SK-N-SH (cell line): ENCODE results near the gene ACTG2.

Experiments used
- CTCF ChIP-seq: fragments of 200-600 bp; sonication (generic); IDR thresholded peaks from 2 replicates; pipeline ENCODE4 v1.6.1; 2017; ENCODE audit warnings: antibody characterized with exemption, mild to moderate bottlenecking, moderate library complexity
- EP300 ChIP-seq, 2 experiments: IDR thresholded peaks; 2 replicates each; pipeline versions ENCODE4 v1.4.0 to v1.6.1; 2012; ENCODE audit warnings: borderline replicate concordance in 1 of 2, low read depth in 1 of 2, low read length in 1 of 2
- EZH2phosphoT487 ChIP-seq: fragments of 200-600 bp; sonication (generic); IDR thresholded peaks from 2 replicates; pipeline ENCODE4 v1.6.1; 2017; ENCODE audit warnings: low read depth, mixed run types, mild to moderate bottlenecking, antibody characterized with exemption, moderate library complexity, borderline replicate concordance
- FOSL2 ChIP-seq: IDR thresholded peaks from 2 replicates; pipeline ENCODE4 v1.4.0; 2012; ENCODE audit warnings: low read depth, mild to moderate bottlenecking, moderate library complexity, borderline replicate concordance
- GATA2 ChIP-seq: sonication (generic); formaldehyde crosslinking; IDR thresholded peaks from 2 replicates; pipeline ENCODE4 v1.5.0; 2020; ENCODE audit warnings: mild to moderate bottlenecking, missing genetic modification reagents
- IRF3 ChIP-seq: fragments of 150-350 bp; IDR thresholded peaks from 2 replicates; pipeline ENCODE4 v1.6.1; 2016; ENCODE audit warnings: mild to moderate bottlenecking, low read depth, low read length
- JUND ChIP-seq: IDR thresholded peaks from 2 replicates; pipeline ENCODE4 v1.4.0; 2012
- MEF2A ChIP-seq: IDR thresholded peaks from 2 replicates; pipeline ENCODE4 v1.4.0; 2012; ENCODE audit warnings: low read depth, borderline replicate concordance
- RCOR1 ChIP-seq: fragments of 150-350 bp; IDR thresholded peaks from 2 replicates; pipeline ENCODE4 v1.6.1; 2017; ENCODE audit warnings: antibody characterized with exemption, low read length
- REST ChIP-seq: IDR thresholded peaks from 2 replicates; pipeline ENCODE4 v1.6.1; 2012; ENCODE audit warnings: mild to moderate bottlenecking, low read depth, low read length, moderate library complexity
- RFX5 ChIP-seq: IDR thresholded peaks from 2 replicates; pipeline ENCODE4 v1.6.1; 2012; ENCODE audit warnings: mild to moderate bottlenecking, improper control_type of control experiment, low read length
- SMC3 ChIP-seq: IDR thresholded peaks from 2 replicates; pipeline ENCODE4 v1.6.1; 2012; ENCODE audit warnings: low read depth, low read length, improper control_type of control experiment

GRCh38 chr2:73937103-73937885, 44.5 kb downstream of the ACTG2 start:
- no peak for TF ChIP-seq MEF2A
- TF ChIP-seq CTCF, result no peak
- TF ChIP-seq GATA2 (CRISPR knock-in tag), result no peak
- TF ChIP-seq IRF3, result no peak
- TF ChIP-seq EZH2phosphoT487, result no peak
- no peak for TF ChIP-seq FOSL2
- no peak for TF ChIP-seq JUND
- TF ChIP-seq RFX5, result no peak
- no peak for TF ChIP-seq RCOR1
- no peak for TF ChIP-seq REST
- TF ChIP-seq EP300 (IDR thresholded peaks at IDR 0.05; ENCODE audit: borderline replicate concordance in 1 of 2, low read depth in 1 of 2, low read length in 1 of 2), result no peak
- TF ChIP-seq SMC3, result no peak
